GM19351 (cell line): Measurements from ENCODE around the gene OR3A1.
"Not testable (repeated sequence)": the region's sequence is repeated elsewhere in the genome, so short reads cannot be mapped to it uniquely, and the experiment has no call there.

ENCODE experiments used
- ATAC-seq: cut with Tn5 transposase; IDR thresholded peaks from one replicate; pipeline ENCODE4 v1.9.1; 2021; ENCODE audit warnings: mild to moderate bottlenecking, moderate library complexity; ENCODE audit not compliant: unreplicated experiment

OR3A1 gene, protein sequence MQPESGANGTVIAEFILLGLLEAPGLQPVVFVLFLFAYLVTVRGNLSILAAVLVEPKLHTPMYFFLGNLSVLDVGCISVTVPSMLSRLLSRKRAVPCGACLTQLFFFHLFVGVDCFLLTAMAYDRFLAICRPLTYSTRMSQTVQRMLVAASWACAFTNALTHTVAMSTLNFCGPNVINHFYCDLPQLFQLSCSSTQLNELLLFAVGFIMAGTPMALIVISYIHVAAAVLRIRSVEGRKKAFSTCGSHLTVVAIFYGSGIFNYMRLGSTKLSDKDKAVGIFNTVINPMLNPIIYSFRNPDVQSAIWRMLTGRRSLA

DNA sequence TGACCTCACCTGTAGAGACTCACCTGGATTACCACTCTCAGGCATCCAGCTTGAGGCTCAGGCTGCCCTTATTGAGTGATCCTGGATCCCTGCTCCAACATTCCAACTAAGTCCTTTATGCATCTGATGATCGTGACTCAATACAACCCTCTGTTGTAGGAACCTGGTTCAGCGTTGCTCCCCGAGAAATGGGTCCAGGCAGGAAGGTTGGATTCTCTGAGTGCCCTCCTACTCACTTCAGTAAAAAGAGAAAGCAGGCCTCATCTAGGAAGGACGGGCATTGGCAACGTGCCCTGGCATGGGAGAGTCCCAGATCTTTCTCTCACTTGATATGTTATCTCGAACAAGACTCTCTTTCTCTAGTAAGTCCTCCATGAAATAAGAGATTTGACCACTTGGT, at the start of gene OR3A1:
OR3A1 (minus strand) TSS at position 101 of the 400 bp plus-strand sequence. CDS start 5,778 bp downstream, outside the sequence.
- no peak for ATAC-seq

DNA sequence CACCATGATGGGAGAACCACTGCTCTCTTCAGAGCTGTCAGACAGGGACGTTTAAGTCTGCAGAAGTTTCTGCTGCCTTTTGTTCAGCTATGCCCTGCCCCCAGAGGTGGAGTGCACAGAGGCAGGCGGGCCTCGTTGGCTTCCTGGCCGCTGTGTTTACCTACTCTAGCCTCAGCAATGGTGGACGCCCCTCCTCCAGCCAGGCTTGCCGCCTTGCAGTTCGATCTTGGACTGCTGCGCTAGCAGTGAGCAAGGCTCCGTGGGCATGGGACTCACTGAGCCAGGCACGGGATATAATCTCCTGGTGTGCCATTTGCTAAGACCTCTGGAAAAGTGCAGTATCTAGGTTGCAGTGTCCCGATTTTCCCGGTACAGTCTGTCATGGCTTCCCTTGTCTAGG, 44.6 kb upstream of the OR3A1 start:
- ATAC-seq: not testable (repeated sequence)

DNA sequence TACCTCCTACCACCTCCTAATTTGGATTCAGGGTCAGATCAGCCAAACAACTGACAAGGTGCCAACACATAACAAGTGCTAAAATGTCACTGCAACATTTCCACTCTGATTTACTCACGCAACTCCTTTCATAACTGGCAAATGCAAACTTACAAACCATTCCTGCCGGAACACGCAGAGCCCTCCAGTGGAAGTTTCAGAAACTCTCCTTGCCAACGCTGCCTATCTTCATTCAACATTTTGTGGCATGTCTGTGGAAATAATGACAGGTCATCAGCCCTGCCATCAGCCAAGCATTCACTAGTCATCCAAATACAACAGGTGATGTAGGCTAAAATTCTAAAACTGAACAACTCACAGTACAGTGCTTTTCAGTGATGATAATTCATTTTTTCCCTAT, 37.7 kb upstream of the OR3A1 start:
- ATAC-seq: no peak

DNA sequence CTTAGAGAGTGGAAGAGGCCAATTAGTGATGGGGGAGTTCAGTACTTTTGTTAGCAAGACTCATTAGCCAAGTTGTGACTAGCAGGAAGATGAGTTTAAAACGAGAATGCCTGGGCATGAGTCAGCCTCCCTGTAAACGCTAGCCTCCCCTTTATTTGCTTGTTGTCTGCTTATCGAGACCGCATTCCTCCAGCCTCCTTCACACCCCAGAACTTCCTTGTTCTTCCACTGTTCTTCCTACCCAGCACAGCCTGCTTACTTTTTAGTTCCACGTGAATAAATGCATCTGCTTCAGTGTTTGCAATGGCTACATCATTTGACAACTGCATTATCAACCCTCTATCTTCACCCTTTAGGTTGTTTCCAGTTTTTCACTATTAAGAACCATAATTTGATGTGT, 20.2 kb upstream of the OR3A1 start:
- ATAC-seq: no peak

DNA sequence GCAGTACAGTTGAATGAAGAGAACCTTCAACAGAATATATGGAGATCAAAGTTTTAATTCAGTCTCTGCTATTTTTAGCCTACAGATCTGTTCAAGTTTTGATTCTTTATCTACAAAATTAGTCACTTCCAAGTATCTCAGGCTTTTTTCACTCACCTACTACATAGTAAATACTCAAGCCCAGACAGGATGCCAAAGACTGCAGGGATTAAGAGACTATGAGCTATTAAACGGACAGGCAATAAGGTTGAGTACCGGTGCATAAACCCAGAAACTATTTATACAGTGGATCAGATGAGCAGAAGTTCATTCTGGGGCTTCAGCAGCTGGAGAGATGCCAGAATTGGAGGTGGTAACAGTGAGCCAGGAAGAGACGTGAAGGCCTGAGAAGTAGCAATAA, 18.7 kb upstream of the OR3A1 start:
- ATAC-seq: no peak

DNA sequence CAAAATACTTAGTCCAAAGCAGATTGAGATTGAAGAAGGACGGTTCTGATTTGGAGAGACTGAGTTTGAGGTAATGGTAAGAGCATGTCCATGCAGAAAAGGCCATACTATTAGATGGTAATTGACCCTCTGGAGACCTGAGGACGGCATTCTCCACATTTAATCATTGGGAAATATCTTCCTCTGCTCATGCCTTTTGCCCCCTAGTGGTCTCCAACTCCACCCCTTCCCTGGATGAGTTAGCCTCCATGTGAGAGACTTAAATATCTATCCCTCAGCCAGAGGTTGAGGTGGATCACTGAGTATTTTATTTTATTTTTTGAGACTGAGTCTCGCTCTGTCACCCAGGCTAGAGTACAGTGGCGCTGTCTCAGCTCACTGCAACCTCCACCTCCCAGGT, 10.4 kb upstream of the OR3A1 start:
- ATAC-seq: no peak

DNA sequence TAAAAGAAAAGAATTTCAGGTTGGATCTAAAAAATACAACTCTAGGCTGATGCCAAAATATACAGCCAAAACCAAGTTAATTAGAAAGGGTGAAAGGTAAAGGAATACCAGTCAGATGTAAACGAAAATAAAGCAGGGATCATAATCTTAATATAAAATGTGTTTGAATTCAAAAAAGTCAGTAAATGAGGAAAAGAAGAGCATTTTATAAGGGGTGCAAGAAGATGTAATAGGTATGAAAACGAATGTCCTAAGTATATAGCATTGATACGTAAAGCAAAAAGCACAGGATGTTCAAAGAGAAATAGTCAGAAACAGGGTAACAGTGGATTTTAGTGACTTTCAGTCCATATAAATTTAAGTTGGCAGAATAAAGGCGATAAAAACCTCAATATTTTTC, 2.5 kb downstream of the OR3A1 start:
- ATAC-seq: no peak

DNA sequence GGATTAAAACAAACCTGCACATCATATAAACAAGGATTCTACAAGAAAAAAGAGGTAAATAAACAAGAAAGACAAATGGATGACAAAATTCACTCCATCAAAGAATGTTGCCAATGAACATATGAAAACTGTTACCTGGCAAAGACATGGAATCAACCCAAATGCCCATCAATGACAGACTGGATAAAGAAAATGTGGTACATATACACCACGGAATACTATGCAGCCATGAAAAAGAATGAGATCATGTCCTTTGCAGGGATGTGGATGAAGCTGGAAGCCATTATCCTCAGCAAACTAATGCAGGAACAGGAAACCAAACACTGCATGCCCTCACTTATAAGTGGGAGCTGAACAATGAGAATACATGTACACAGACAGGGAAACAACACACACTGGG, 4.6 kb downstream of the OR3A1 start:
- ATAC-seq: not testable (repeated sequence)

DNA sequence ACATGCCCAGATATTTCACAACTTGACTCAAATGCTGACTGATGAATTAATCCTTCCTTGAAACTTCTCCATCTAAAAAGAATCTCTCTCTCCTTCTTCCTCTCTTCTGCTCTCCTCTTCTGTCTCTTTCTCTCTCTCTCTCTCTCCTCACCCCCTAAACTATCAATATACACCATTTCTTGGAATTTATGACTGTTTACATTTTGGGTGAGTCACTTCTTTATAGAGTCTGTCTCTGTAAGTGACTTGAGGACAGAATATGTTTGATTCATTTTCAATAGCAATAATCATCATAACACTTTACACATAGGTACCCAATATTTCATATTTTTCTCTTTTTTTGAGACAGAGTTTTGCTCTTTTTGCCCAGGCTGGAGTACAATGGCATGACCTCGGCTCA, 15.3 kb downstream of the OR3A1 start:
- no peak for ATAC-seq

DNA sequence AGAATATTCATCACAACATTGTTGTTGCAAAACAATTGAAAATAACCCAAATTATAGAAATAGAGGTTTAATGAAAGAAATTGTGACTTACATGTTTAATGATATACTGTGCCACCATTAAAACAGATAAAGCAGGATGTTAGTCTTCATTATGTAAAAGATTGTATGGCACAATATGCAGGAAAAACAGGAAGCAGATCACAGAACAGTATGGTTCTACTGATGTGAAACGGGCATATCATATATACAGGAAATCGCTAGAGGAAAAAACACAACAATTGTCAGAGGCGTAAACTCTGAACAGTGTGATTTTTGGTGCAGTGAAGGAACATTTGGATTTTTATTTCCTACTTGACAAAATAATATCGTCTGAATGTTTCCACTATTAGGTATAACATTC, 22.0 kb downstream of the OR3A1 start:
- ATAC-seq: no peak

DNA sequence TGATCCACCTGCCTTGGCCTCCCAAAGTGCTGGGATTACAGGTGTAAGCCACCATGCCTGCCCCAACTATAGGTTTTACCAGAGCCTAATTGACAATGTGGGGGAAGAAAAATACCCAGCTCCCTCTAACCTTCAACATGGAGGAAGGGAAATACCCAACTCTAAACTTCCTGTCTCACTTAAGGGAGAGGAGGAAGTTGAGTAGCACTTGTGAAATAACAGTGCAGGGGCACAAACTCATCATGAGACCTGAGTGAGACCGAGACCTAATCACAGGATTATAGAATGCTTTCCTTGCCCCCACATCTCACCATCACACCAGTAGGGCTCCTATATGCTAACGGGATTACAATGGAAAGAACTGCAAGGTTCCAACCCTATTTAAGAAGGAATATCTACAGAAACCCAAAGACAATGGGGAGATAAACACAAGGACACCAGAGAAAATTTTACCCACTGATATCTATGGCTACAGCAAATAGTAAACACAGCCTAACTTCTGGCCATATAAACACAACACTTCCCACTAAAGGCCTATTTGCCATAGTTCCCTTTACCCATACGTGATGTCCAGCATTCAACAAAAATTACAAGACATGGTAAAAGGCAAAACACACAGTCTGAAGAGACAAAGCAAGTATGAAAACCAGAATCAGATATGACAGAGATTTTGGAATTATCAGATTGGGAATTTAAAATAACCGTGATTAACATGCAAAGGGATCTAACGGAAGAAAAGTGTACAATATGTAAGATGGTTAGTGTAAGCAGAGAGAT, 26.9 kb downstream of the OR3A1 start:
- ATAC-seq: no peak

DNA sequence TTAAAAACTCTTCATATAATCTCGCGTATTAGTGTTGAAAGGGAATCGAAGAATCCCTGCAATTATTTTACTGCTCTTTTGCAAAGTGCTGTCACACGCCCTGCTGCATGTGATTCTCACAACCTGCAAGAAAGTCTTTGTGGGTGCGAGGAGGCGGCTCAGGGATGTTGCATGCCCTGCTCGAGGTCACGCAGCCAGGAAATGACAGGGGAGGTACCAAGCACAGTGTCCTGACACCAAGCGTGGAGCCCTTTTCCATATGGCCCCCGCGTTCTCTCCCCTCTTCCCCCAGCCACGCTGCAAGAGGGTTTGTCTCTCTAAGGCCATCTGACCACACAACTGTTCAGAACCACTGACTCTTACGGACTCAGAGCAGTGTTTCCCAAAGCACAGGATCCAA, 37.6 kb downstream of the OR3A1 start:
- ATAC-seq: no peak

DNA sequence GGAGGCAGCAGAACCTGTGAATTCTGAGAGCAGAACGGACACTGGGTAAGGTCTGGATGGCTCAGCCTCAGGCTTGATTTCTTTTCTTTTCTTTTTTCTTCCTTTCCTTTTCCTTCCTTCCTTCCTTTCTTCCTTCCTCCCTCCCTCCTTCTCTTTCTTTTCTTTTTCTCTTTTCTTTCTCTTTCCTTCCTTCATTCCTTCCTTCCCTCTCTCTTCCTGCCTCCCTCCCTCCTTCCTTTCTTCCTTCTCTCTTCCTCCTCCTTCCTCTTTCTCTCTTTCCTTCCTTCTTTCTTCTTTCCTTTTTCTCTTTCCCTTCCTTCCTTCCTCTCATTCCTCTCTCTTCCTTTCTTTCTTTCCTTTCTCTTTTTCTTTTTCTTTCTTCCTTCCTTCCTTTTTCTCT, 38.0 kb downstream of the OR3A1 start:
- ATAC-seq: no peak

DNA sequence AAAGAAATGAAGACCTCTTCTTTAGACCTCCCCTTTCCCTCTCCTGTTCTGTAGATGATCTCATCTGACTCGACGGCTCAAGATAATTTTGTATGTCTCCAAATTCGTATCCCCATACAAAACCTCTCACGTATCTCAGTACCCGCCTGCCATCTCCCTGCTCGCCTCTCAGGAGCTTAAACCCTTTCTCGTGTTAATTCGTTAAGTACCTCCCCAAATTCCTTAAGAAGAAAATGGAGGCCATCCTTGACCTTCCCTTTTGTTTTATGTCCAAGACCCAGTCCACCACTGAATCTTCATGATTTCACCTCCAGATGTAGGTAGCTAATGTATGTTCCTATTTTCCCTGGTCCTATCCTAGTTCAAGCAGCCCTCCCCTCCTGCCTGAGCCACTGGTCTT, 41.6 kb downstream of the OR3A1 start:
- ATAC-seq: no peak

DNA sequence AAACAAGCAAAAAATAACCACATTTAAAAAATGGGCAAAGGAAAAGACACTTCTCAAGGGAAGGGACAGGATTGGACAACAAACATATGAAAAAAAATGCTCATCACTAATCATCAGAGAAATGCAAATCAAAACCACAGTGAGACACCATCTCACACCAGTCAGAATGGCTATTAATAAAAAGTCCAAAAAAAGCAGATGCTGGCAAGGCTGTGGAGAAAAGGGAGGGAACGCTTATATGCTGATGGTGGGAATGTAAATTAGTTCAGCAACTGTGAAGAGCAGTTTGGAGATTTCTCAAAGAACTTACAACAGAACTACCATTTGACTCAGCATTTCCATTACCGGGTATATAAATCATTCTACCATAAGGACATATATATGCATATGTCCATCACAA, 49.1 kb downstream of the OR3A1 start:
- ATAC-seq: not testable (repeated sequence)

DNA sequence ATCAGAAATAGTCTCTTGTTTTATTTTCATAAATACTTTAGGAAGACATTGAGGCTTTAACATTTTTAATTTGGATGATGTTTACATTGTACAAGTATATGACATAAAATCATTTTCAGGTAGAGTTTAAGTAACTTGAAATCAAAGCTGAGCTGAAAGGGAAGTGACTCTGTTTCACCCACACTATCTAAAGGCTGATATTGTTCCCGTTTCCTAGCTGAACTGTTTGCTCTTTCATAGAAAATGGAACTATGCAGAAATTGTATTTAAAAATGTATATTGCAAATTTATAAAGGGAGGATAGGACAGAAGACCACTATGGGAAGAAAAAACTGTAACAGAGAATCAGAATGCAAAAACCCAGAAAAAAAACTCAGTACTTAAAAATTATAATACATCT, 53.3 kb downstream of the OR3A1 start:
- not testable (repeated sequence) for ATAC-seq

DNA sequence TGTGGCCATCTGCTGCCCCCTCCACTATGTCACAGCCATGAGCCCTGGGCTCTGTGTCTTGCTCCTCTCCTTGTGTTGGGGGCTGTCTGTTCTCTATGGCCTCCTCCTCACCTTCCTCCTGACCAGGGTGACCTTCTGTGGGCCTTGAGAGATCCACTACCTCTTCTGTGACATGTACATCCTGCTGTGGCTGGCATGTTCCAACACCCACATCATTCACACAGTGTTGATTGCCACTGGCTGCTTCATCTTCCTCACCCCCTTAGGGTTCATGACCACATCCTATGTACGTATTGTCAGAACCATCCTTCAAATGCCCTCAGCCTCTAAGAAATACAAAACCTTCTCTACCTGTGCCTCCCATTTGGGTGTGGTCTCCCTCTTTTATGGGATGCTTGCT, 57.1 kb downstream of the OR3A1 start:
- not testable (repeated sequence) for ATAC-seq
